Endodermal cell (in vitro differentiated cells): ENCODE results near the gene HOXB3. TPM values are rescaled to one million over a fixed set of nuclear protein-coding genes. Genes with fewer than 3 reads are reported as not detected.

Source experiments
- DNase-seq: peaks from one replicate; pipeline ENCODE4 v3.0.0-alpha.2; 2017
- H3K27ac ChIP-seq: 2 replicates; pipeline ENCODE4 v1.5.1; 2013; ENCODE audit warnings: mild to moderate bottlenecking, low read depth, low read length, moderate library complexity
- H3K27me3 ChIP-seq: 2 replicates; pipeline ENCODE4 v1.6.1; 2013; ENCODE audit warnings: mild to moderate bottlenecking, low read length, moderate library complexity; ENCODE audit not compliant: insufficient read depth, control insufficient read depth, poor library complexity, severe bottlenecking
- H3K36me3 ChIP-seq: 2 replicates; pipeline ENCODE4 v1.7.0; 2013; ENCODE audit warnings: mild to moderate bottlenecking, low read length, moderate library complexity; ENCODE audit not compliant: control insufficient read depth, insufficient read depth
- H3K4me1 ChIP-seq: one replicate; pipeline ENCODE4 v1.7.0; 2013; ENCODE audit warnings: low read length; ENCODE audit not compliant: control insufficient read depth, insufficient read depth
- H3K4me3 ChIP-seq: 2 replicates; pipeline ENCODE4 v1.5.1; 2013; ENCODE audit warnings: mild to moderate bottlenecking, low read length, moderate library complexity
- H3K9ac ChIP-seq: 2 replicates; pipeline ENCODE4 v1.6.1; 2013; ENCODE audit warnings: mild to moderate bottlenecking, low read length, moderate library complexity; ENCODE audit not compliant: poor library complexity, severe bottlenecking; ENCODE audit errors: extremely low read depth
- H3K9me3 ChIP-seq: 2 replicates; pipeline ENCODE4 v1.6.1; 2013; ENCODE audit warnings: mild to moderate bottlenecking, low read length, moderate library complexity; ENCODE audit not compliant: control insufficient read depth
- H3K27ac Mint-ChIP-seq: 2 replicates; pipeline ENCODE4 v1.8.0; 2020; ENCODE audit warnings: mixed read lengths
- H3K27me3 Mint-ChIP-seq: 2 replicates; pipeline ENCODE4 v1.8.0; 2021; ENCODE audit warnings: mild to moderate bottlenecking, mixed read lengths; ENCODE audit not compliant: insufficient read depth
- H3K36me3 Mint-ChIP-seq: 2 replicates; pipeline ENCODE4 v1.8.0; 2020; ENCODE audit warnings: low read depth, mixed read lengths
- H3K4me1 Mint-ChIP-seq: 2 replicates; pipeline ENCODE4 v1.8.0; 2020; ENCODE audit warnings: mixed read lengths
- H3K4me3 Mint-ChIP-seq: 2 replicates; pipeline ENCODE4 v1.8.0; 2020; ENCODE audit warnings: mild to moderate bottlenecking, moderate library complexity, mixed read lengths
- H3K9me3 Mint-ChIP-seq: 2 replicates; pipeline ENCODE4 v1.8.0; 2020; ENCODE audit warnings: mild to moderate bottlenecking, mixed read lengths
- CTCF ChIP-seq: fragments of 200-600 bp; sonication (generic); conservative IDR thresholded peaks from 2 replicates; pipeline ENCODE4 v1.5.0; 2021; ENCODE audit warnings: antibody characterized with exemption, mild to moderate bottlenecking
- WGBS, 2 experiments: methylation state at CpG; one replicate each; pipeline versions ENCODE4 v1.1.5 to v1.1.7; 2013; ENCODE audit warnings: missing lambda C conversion rate in 2 of 2, mixed read lengths in 1 of 2; ENCODE audit not compliant: insufficient coverage in 1 of 2, insufficient read length in 1 of 2; 5-methylcytosine and 5-hydroxymethylcytosine counted together
- total RNA-seq, 2 donors: library from RNA; stranded (reverse); fragmentation: NEBNext Ultra II Directional in 1 of 2; extraction: Animal tissue kit (Norgen Biotek cat#: 25700) in 1 of 2; gene quantifications; 2 replicates in 1 of 2; 3 replicates in 1 of 2; pipeline ENCODE4 v1.2.1, GENCODE V29; 2021

Gene HOXB3
- total RNA-seq, 2 donors from 2014 or later, result not detected

GRCh38 chr17:48579471-48579759 is 10.6 kb downstream of the HOXB3 start:
- Mint-ChIP-seq H3K27ac (no peak overlapping the region), H3K9me3 (no peaks in the 10 kb centered on the region), H3K36me3 (no peaks in the 10 kb centered on the region), H3K4me1 (peaks cover 5% of the 10 kb centered on the region), H3K4me3 (no peak overlapping the region), H3K27me3 (peaks cover 77% of the 10 kb centered on the region)
- Histone ChIP-seq H3K9me3 (no peaks in the 10 kb centered on the region), H3K36me3 (no peaks in the 10 kb centered on the region), H3K27me3 (peaks cover 99% of the 10 kb centered on the region), H3K27ac (no peak overlapping the region), H3K4me3 (no peak overlapping the region), H3K9ac (no peak overlapping the region), H3K4me1 (peaks cover 3% of the 10 kb centered on the region)
- TF ChIP-seq CTCF, result no peak
- DNase-seq, result no peak
- WGBS, 2 experiments, result 0 to 6% methylated on average over 2 to 6 of the region's 7 CpGs

GRCh38 chr17:48578616-48579470 is 11.2 kb downstream of the HOXB3 start:
- peaks cover 3% of the 10 kb centered on the region for H3K4me1 ChIP-seq
- Mint-ChIP-seq H3K27me3 (peaks cover 71% of the 10 kb centered on the region), H3K4me3 (peak overlapping the region; percentile 44), H3K4me1 (peaks cover 5% of the 10 kb centered on the region), H3K27ac (no peak overlapping the region), H3K9me3 (no peaks in the 10 kb centered on the region), H3K36me3 (no peaks in the 10 kb centered on the region)
- no peak overlapping the region for H3K27ac ChIP-seq
- H3K36me3 ChIP-seq, result no peaks in the 10 kb centered on the region
- H3K4me3 ChIP-seq, result peak overlapping the region; percentile 72
- no peak overlapping the region for H3K9ac ChIP-seq
- no peaks in the 10 kb centered on the region for H3K9me3 ChIP-seq
- H3K27me3 ChIP-seq, result peaks cover 99% of the 10 kb centered on the region
- peak; percentile 71 for DNase-seq
- TF ChIP-seq CTCF, result no peak
- 4 to 5% methylated on average over 25 to 43 of the region's 43 CpGs for WGBS, 2 experiments

GRCh38 chr17:48577946-48578615 is 12.0 kb downstream of the HOXB3 start, which contains the start of gene HOXB4:
HOXB4 (minus strand) TSS chr17:48578350; CDS start chr17:48578319, 31 bp downstream.
- H3K9ac ChIP-seq, result no peak within 1 kb of the TSS
- TF ChIP-seq CTCF, result no peak
- Mint-ChIP-seq H3K36me3 (no peaks in the 10 kb centered on the region), H3K4me1 (peaks cover 5% of the 10 kb centered on the region), H3K27ac (no peak within 1 kb of the TSS), H3K9me3 (no peaks in the 10 kb centered on the region), H3K4me3 (peak within 1 kb of the TSS; percentile 44), H3K27me3 (peaks cover 63% of the 10 kb centered on the region)
- H3K9me3 ChIP-seq, result no peaks in the 10 kb centered on the region
- WGBS, 2 experiments, result 1 to 4% methylated on average over 7 to 58 of the region's 58 CpGs
- peaks cover 99% of the 10 kb centered on the region for H3K27me3 ChIP-seq
- H3K4me1 ChIP-seq, result peaks cover 3% of the 10 kb centered on the region
- H3K27ac ChIP-seq, result peak within 1 kb of the TSS; percentile 36
- no peaks in the 10 kb centered on the region for H3K36me3 ChIP-seq
- peak within 1 kb of the TSS; percentile 72 for H3K4me3 ChIP-seq
- DNase-seq, result peak; percentile 94
